Mesendoderm (in vitro differentiated cells): ENCODE results near the gene MMP23B.
"Not testable (repeated sequence)": the region's sequence is repeated elsewhere in the genome, so short reads cannot be mapped to it uniquely, and the experiment has no call there.

Experiments used
- DNase-seq: peaks from one replicate; pipeline ENCODE4 v3.0.0; 2013
- H2AK5ac ChIP-seq: 2 replicates; pipeline ENCODE4 v1.6.1; 2013; ENCODE audit warnings: low read length, inconsistent platforms
- H2BK120ac ChIP-seq: 2 replicates; pipeline ENCODE4 v1.6.1; 2013; ENCODE audit warnings: low read depth, mild to moderate bottlenecking, low read length, moderate library complexity, mixed read lengths
- H2BK15ac ChIP-seq: replicated peaks from 2 replicates; pipeline ENCODE4 v1.6.1; 2013; ENCODE audit warnings: low read depth, mild to moderate bottlenecking, moderate library complexity
- H2BK5ac ChIP-seq: 2 replicates; pipeline ENCODE4 v1.6.1; 2013; ENCODE audit warnings: low read length, inconsistent platforms
- H3K18ac ChIP-seq: 2 replicates; pipeline ENCODE4 v1.6.1; 2013; ENCODE audit warnings: mild to moderate bottlenecking, low read length, mixed read lengths
- H3K23ac ChIP-seq: one replicate; pipeline ENCODE4 v1.6.1; 2013; ENCODE audit warnings: low read length
- H3K27ac ChIP-seq: 2 replicates; pipeline ENCODE4 v1.5.1; 2013; ENCODE audit warnings: low read depth, mild to moderate bottlenecking, inconsistent platforms, low read length, moderate library complexity
- H3K27me3 ChIP-seq: 2 replicates; pipeline ENCODE4 v1.6.1; 2013; ENCODE audit warnings: low read length, control low read depth, mild to moderate bottlenecking, inconsistent platforms; ENCODE audit not compliant: insufficient read depth, poor library complexity
- H3K36me3 ChIP-seq: 2 replicates; pipeline ENCODE4 v1.6.1; 2013; ENCODE audit warnings: low read length, inconsistent platforms; ENCODE audit not compliant: control insufficient read depth, insufficient read depth
- H3K4ac ChIP-seq: one replicate; pipeline ENCODE4 v1.6.1; 2013; ENCODE audit warnings: low read depth, mild to moderate bottlenecking, low read length, moderate library complexity
- H3K4me1 ChIP-seq: 2 replicates; pipeline ENCODE4 v1.6.1; 2013; ENCODE audit warnings: low read depth, low read length, inconsistent platforms; ENCODE audit not compliant: control insufficient read depth
- H3K4me2 ChIP-seq: 2 replicates; pipeline ENCODE4 v1.6.1; 2013; ENCODE audit warnings: low read length
- H3K4me3 ChIP-seq: 2 replicates; pipeline ENCODE4 v1.5.1; 2013; ENCODE audit warnings: mild to moderate bottlenecking, low read length
- H3K56ac ChIP-seq: one replicate; pipeline ENCODE4 v1.6.1; 2013; ENCODE audit warnings: low read length
- H3K79me1 ChIP-seq: 2 replicates; pipeline ENCODE4 v1.6.1; 2013; ENCODE audit warnings: low read length, inconsistent platforms
- H3K79me2 ChIP-seq: 2 replicates; pipeline ENCODE4 v1.6.1; 2013; ENCODE audit warnings: mild to moderate bottlenecking, low read length; ENCODE audit not compliant: control insufficient read depth, insufficient read depth
- H3K9ac ChIP-seq: 2 replicates; pipeline ENCODE4 v1.6.1; 2013; ENCODE audit warnings: low read length, inconsistent platforms
- H4K5ac ChIP-seq: one replicate; pipeline ENCODE4 v1.6.1; 2013; ENCODE audit warnings: low read length
- H4K8ac ChIP-seq: one replicate; pipeline ENCODE4 v1.6.1; 2013; ENCODE audit warnings: low read depth, mild to moderate bottlenecking, control low read depth, low read length, moderate library complexity
- WGBS: extraction: QIAGEN DNeasy Blood & Tissue Kit; methylation state at CpG from one replicate; pipeline ENCODE4 v1.1.7; 2013; ENCODE audit warnings: low lambda C conversion rate, missing lambda C conversion rate; ENCODE audit not compliant: insufficient coverage; ENCODE audit errors: extremely low coverage; 5-methylcytosine and 5-hydroxymethylcytosine counted together

The MMP23B gene

DNA sequence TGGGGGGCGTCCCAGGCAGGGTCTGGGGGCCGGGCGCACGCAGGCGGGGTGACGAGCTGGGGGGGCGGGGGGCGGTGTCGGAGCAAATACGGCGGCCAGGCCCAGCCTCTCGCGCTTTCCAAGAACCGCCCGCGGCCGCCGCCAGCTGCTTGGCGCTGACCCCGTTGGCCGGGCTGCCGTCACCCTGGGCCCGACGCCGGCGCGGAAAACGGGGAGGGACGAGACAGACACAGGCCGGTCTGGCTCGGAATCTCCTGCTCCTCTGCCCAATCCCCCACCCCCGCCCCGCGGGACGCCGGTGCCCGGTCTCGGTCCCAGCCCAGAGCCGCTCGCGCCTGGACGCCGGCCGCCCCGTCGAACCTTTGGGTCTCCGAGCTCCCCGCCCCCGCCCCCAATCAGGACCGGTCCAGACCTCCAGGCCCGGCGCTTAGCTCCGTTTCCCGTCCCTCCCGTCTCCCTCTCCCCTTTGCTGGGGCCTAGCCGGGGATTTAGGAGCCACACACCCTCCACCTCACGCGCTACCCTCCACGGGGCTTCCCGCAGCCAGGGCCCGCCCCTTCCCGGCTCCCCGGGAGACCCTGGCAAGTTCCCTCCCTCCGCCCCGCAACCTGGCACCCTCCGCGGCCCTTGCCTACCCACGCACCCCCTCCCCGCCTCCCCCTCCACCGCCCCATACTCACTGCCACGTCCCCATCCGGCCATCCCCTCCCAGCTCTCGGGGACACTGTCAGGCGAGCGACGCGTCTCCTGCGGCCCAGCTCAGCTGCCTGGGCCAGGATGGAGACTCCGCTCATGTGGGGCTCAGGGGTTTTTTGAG, 800 bp upstream of the MMP23B start:
- WGBS = no CpG with 5 or more reads among the region's 79 CpGs
- H3K4me2 ChIP-seq = no peak overlapping the region
- peak overlapping the region; percentile 49 for H3K56ac ChIP-seq
- peak overlapping the region; percentile 54 for H3K9ac ChIP-seq
- no peak overlapping the region for H3K27ac ChIP-seq
- H3K4ac ChIP-seq = peak overlapping the region; percentile 19
- H4K8ac ChIP-seq = no peak overlapping the region
- no peak overlapping the region for H2AK5ac ChIP-seq
- H2BK5ac ChIP-seq = no peak overlapping the region
- no peak overlapping the region for H4K5ac ChIP-seq
- H3K4me1 ChIP-seq = no peaks in the 10 kb centered on the region
- H3K18ac ChIP-seq = peak overlapping the region; percentile 82
- no peak overlapping the region for H2BK15ac ChIP-seq
- peak; percentile 46 for DNase-seq
- H3K79me1 ChIP-seq = no peaks in the 10 kb centered on the region
- no peaks in the 10 kb centered on the region for H3K36me3 ChIP-seq
- H2BK120ac ChIP-seq = no peak overlapping the region
- H3K79me2 ChIP-seq = no peaks in the 10 kb centered on the region
- no peak overlapping the region for H3K23ac ChIP-seq
- peaks cover 2% of the 10 kb centered on the region for H3K27me3 ChIP-seq
- no peak overlapping the region for H3K4me3 ChIP-seq

DNA sequence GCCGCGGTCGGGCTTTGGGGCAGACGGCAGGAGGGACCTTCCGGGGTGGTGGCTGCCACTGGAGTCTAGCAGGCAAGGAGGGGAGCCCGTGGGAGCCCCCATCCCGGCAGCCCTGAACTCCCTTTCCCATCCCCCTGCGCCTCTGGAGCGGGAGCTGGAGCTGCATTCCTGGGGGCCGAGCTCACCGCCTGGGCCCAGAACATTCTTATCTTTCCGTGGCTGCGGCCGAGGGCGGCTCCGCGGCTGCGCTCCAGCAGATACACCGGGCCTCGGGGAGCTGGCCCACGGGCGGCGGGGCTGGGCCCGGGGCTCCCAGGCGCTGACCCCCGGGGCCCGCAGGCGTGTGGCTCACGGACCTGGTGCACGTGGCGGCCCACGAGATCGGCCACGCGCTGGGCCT, 1.4 kb downstream of the MMP23B start:
- H2AK5ac ChIP-seq, H3K27ac ChIP-seq, DNase-seq, H3K4me3 ChIP-seq, H3K4me2 ChIP-seq, H3K9ac ChIP-seq, H4K8ac ChIP-seq, H3K18ac ChIP-seq, H4K5ac ChIP-seq, H3K56ac ChIP-seq, H3K27me3 ChIP-seq, H2BK120ac ChIP-seq, H2BK15ac ChIP-seq, H3K4ac ChIP-seq, H3K79me1 ChIP-seq, H3K79me2 ChIP-seq, H3K4me1 ChIP-seq, H3K23ac ChIP-seq, H2BK5ac ChIP-seq, H3K36me3 ChIP-seq: not testable (repeated sequence)
- no CpG with 5 or more reads among the region's 35 CpGs for WGBS

DNA sequence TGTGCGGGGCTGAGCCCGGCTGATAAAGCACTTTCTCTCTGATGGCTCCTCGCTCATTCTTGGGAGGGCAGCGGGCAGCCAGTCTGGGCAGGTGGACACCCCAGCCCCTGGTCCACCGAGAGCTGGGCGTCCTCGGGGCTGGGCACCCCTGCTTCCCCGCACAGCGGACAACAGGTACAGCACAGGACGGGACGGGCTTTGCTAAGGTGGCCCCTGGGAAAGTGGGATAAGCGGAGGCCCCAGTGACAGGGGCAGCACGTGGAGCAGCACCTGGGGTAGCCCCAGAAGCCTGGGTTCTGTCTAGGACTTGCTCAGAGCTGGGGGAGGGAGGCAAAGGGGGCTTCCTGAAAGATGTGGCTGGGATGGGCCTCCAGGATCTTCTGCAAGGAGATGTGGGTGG, 2.6 kb downstream of the MMP23B start:
- not testable (repeated sequence) for H3K4ac ChIP-seq, H3K27me3 ChIP-seq, H3K4me1 ChIP-seq, H2BK5ac ChIP-seq, H3K27ac ChIP-seq, H2AK5ac ChIP-seq, H2BK15ac ChIP-seq, H4K5ac ChIP-seq, H3K23ac ChIP-seq, H3K4me2 ChIP-seq, H3K56ac ChIP-seq, DNase-seq, H3K79me1 ChIP-seq, H3K18ac ChIP-seq, H4K8ac ChIP-seq, H2BK120ac ChIP-seq, H3K4me3 ChIP-seq, H3K36me3 ChIP-seq, H3K9ac ChIP-seq, H3K79me2 ChIP-seq
- no CpG with 5 or more reads among the region's 13 CpGs for WGBS

DNA sequence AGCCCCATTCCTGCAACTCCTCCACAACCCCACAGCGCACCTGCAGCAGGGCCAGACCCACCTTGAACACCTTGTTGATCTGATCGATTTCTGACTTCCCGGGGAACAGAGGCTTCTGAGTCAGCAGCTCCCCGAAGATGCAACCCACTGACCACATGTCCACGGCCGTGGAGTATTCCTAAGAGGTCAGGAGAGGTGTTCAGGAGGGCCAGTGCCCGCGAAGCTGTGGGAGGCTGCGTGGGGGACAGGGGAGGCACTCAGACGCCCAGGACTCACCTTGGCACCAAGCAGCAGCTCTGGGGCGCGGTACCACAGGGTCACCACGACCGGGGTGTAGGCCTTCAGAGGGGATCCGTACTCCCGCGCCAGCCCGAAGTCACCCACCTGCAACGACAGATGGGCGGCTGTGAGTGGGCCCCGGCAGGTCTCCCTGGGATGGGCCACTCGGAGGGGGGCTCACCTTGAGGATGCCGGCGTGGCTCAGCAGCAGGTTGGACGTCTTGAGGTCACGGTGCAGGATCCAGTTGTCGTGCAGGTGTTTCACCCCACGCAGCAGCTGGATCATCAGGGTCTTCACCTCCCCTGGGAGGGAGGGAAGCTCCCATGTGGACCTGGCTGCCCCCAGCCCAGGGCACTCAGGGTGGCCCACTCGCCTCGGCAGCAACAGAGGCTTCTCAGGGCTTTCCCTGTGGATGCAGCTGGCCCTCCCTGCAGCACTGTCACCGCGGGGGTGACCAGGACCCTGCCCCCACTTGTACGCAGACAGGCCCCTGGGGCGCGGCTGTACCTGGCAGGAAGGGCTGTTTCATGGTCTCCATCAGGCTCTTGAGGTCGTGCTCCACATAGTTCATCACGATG, 4.9 kb downstream of the MMP23B start:
- DNase-seq, H3K27me3 ChIP-seq, H3K79me2 ChIP-seq, H2AK5ac ChIP-seq, H3K4me2 ChIP-seq, H3K27ac ChIP-seq, H2BK15ac ChIP-seq, H3K36me3 ChIP-seq, H3K9ac ChIP-seq, H3K4me3 ChIP-seq, H3K79me1 ChIP-seq, H3K4ac ChIP-seq, H2BK5ac ChIP-seq, H3K56ac ChIP-seq, H3K18ac ChIP-seq, H3K23ac ChIP-seq, H4K8ac ChIP-seq, H2BK120ac ChIP-seq, H4K5ac ChIP-seq, H3K4me1 ChIP-seq: not testable (repeated sequence)
- no CpG with 5 or more reads among the region's 37 CpGs for WGBS

DNA sequence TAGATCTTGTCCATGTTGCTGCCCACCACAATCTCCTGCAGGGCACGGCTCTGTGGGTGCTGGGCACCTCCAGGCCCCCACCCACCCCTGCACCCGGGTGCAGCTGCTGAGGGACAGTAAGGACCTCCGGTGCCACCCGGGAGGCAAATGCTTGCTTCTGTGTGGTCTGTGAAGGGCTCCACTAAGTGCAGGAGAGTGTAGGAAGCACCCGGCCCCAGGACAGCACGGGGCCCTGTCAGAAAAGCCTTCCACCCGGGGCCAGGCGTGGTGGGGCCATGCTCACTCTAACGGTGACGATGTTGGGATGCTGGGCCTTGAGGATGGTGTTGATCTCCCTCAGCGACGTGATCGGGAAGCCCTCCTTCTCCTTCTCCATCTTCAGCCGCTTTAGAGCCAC, 5.5 kb downstream of the MMP23B start:
- H3K4ac ChIP-seq, H2BK5ac ChIP-seq, H3K27ac ChIP-seq, H2AK5ac ChIP-seq, DNase-seq, H3K4me2 ChIP-seq, H3K23ac ChIP-seq, H2BK15ac ChIP-seq, H3K27me3 ChIP-seq, H3K79me1 ChIP-seq, H3K56ac ChIP-seq, H3K4me1 ChIP-seq, H3K79me2 ChIP-seq, H3K18ac ChIP-seq, H2BK120ac ChIP-seq, H3K9ac ChIP-seq, H4K5ac ChIP-seq, H3K4me3 ChIP-seq, H4K8ac ChIP-seq, H3K36me3 ChIP-seq: not testable (repeated sequence)
- no CpG with 5 or more reads among the region's 14 CpGs for WGBS
